H1 (cell line): Measurements from ENCODE around the gene SLC6A17.

ENCODE experiments used
- CTCF ChIP-seq, 3 experiments: IDR thresholded peaks; 1 replicate in 2 of 3; 2 replicates in 1 of 3; pipeline versions ENCODE4 v1.5.1 to v1.6.1; 2011; ENCODE audit warnings: low read length in 3 of 3, mild to moderate bottlenecking in 3 of 3, inconsistent platforms in 2 of 3, low read depth in 1 of 3, moderate library complexity in 1 of 3; ENCODE audit not compliant: insufficient read depth in 1 of 3; ENCODE audit errors: control extremely low read depth in 1 of 3
- EZH2 ChIP-seq: fragments of 200-600 bp; sonication (generic); IDR thresholded peaks from 2 replicates; pipeline ENCODE4 v1.7.1; 2012; ENCODE audit warnings: low read depth, mild to moderate bottlenecking, moderate library complexity, low read length, inconsistent platforms; ENCODE audit not compliant: severe bottlenecking
- SUZ12 ChIP-seq: fragments of 200-600 bp; sonication (generic); IDR thresholded peaks from 2 replicates; pipeline ENCODE4 v1.6.1; 2012; ENCODE audit warnings: mild to moderate bottlenecking, inconsistent platforms, low read length, moderate library complexity, mixed read lengths

GRCh38 chr1:110125810-110126209 lies 24.5 kb upstream of the SLC6A17 start:
- no peak for TF ChIP-seq CTCF (IDR thresholded peaks at IDR 0.05; ENCODE audit: control extremely low read depth in 1 of 3, insufficient read depth in 1 of 3, low read depth in 1 of 3, low read length in 3 of 3)
- no peak for TF ChIP-seq SUZ12
- no peak for TF ChIP-seq EZH2
